Adrenal gland (tissue), 12 donors: ENCODE data around the gene LBHD1. TPM values are rescaled to one million over a fixed set of nuclear protein-coding genes. Genes with fewer than 3 reads are reported as not detected.
"Not testable (repeated sequence)": the region's sequence is repeated elsewhere in the genome, so short reads cannot be mapped to it uniquely, and the experiment has no call there.

Source experiments
- DNase-seq, 7 donors: peaks; one replicate each; pipeline ENCODE4 v3.0.0-alpha.2; 2019 to 2020
- H3K27ac ChIP-seq, 5 donors: fragments of 200-600 bp; sonication (generic) in 4 of 5; 1 replicate in 3 of 5; 2 replicates in 2 of 5; pipeline versions ENCODE4 v1.5.1 to v1.8.0; 2016 to 2020; ENCODE audit warnings: mild to moderate bottlenecking in 1 of 5
- H3K27me3 ChIP-seq: fragments of 200-600 bp; 2 replicates; pipeline ENCODE4 v1.8.0; 2021
- H3K36me3 ChIP-seq, 2 donors: fragments of 200-600 bp; replicated peaks in 1 of 2; 1 replicate in 1 of 2; 2 replicates in 1 of 2; pipeline versions ENCODE4 v1.5.1 to v1.8.0; 2018 to 2022
- H3K4me1 ChIP-seq, 2 donors: fragments of 200-600 bp; replicated peaks in 1 of 2; 1 replicate in 1 of 2; 2 replicates in 1 of 2; pipeline versions ENCODE4 v1.5.1 to v1.8.0; 2018 to 2021
- H3K4me3 ChIP-seq, 4 donors: fragments of 200-600 bp; sonication (generic) in 3 of 4; one replicate each; pipeline ENCODE4 v1.5.1; 2016 to 2018
- H3K9me3 ChIP-seq, 3 donors: fragments of 200-600 bp; sonication (generic) in 1 of 3; replicated peaks in 1 of 3; 1 replicate in 2 of 3; 2 replicates in 1 of 3; pipeline versions ENCODE4 v1.5.1 to v1.8.0; 2016 to 2021
- POLR2A ChIP-seq, 2 donors: fragments of 450-650 bp; IDR thresholded peaks; one replicate each; pipeline ENCODE4 v1.6.1; 2017; ENCODE audit warnings: antibody characterized with exemption in 2 of 2, mild to moderate bottlenecking in 2 of 2, moderate library complexity in 1 of 2
- WGBS, 4 donors: extraction: QIAGEN DNeasy Blood & Tissue Kit in 2 of 4; methylation state at CpG; one replicate each; pipeline versions ENCODE4 v1.1.5 to v1.1.7; 2013 to 2017; 5-methylcytosine and 5-hydroxymethylcytosine counted together
- intact Hi-C, 2 donors: fragments of 100-400 bp; cut with DNase I; formaldehyde crosslinking; loops; one replicate each; pipeline versions ENCODE4 v1.14.1 to v1.15.0; 2022 to 2023
- polyA plus RNA-seq, 3 donors: library from polyadenylated mRNA; stranded (reverse); fragments of 200-250 nt in 2 of 3; fragments of 350-450 nt in 1 of 3; fragmentation: Illumina TruSeq in 1 of 3; extraction: RNeasy Lipid Tissue Mini Kit (QIAGEN cat#74804) in 1 of 3; gene quantifications; one replicate each; pipeline ENCODE4 v1.2.3, GENCODE V29; 2013 to 2014
- total RNA-seq, 9 donors: library from RNA; depleted of rRNA in 4 of 9; stranded (reverse); fragments of >200 nt in 4 of 9; fragments of 120-200 nt in 1 of 9; fragmentation: NEBNext Ultra II Directional in 1 of 9; extraction: Animal tissue kit (Norgen Biotek cat#: 25700) in 1 of 9; gene quantifications; one replicate each; pipeline versions ENCODE4 v1.1.0 to v1.2.4, GENCODE V29; 2013 to 2023
- TF ChIP-seq, protein P1 (sequence below), 6 experiments: fragments of 450-650 bp in 4 of 6; fragments of 200-600 bp in 2 of 6; sonication (generic) in 1 of 6; IDR thresholded peaks; 1 replicate in 5 of 6; 2 replicates in 1 of 6; pipeline versions ENCODE4 v1.5.1 to v1.8.0; 2016 to 2021; ENCODE audit warnings: antibody characterized with exemption in 6 of 6, mild to moderate bottlenecking in 2 of 6, moderate library complexity in 1 of 6
- donor health status: healthy with polysubstance abuse.
- donor health status: Bipolar disorder and iron deficiency.
- donor health status: DM: yes; HTN: yes; CAD: no.
- donor health status: DM: no; HTN: no; CAD: no.
- donor health status: DM: no; HTN: no; CAD: no.
- donor health status: DM: yes; HTN: yes; CAD: no.

The LBHD1 gene
- total and polyA plus RNA-seq, 12 donors, result 1.1 to 30.4 (median 12.7) TPM

- 45 to 52% (median 48%) methylated on average over 7 of the region's 7 CpGs for WGBS, 4 donors
- DNase-seq, result peak in 5 of 7 donors; percentile 35 to 61 (median 42)
- Histone ChIP-seq H3K27me3 (no peaks in the 10 kb centered on the region), H3K27ac (peak overlapping the region in 4 of 5 donors; percentile 74 to 92 (median 79)), H3K4me3 (peak overlapping the region in 2 of 4 donors; percentile 39 to 69), H3K36me3 (peaks cover 0 to 20% of the 10 kb centered on the region in 2 donors), H3K4me1 (peaks cover 22 to 32% of the 10 kb centered on the region in 2 donors), H3K9me3 (no peaks in the 10 kb centered on the region)
- intact Hi-C loops, result no loop called here
- TF ChIP-seq, protein P1, sequence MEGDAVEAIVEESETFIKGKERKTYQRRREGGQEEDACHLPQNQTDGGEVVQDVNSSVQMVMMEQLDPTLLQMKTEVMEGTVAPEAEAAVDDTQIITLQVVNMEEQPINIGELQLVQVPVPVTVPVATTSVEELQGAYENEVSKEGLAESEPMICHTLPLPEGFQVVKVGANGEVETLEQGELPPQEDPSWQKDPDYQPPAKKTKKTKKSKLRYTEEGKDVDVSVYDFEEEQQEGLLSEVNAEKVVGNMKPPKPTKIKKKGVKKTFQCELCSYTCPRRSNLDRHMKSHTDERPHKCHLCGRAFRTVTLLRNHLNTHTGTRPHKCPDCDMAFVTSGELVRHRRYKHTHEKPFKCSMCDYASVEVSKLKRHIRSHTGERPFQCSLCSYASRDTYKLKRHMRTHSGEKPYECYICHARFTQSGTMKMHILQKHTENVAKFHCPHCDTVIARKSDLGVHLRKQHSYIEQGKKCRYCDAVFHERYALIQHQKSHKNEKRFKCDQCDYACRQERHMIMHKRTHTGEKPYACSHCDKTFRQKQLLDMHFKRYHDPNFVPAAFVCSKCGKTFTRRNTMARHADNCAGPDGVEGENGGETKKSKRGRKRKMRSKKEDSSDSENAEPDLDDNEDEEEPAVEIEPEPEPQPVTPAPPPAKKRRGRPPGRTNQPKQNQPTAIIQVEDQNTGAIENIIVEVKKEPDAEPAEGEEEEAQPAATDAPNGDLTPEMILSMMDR (IDR thresholded peaks at IDR 0.05), result peak in 1 of 6 experiments; percentile 3
- TF ChIP-seq POLR2A (IDR thresholded peaks at IDR 0.05), result no peak
These were observed 33.3 kb upstream of the LBHD1 start for GRCh38 chr11:62705413-62705812.

- H3K4me3 ChIP-seq, intact Hi-C loops, H3K27me3 ChIP-seq, DNase-seq, H3K9me3 ChIP-seq, H3K27ac ChIP-seq: not testable (repeated sequence)
- H3K36me3 ChIP-seq, result peaks cover 0 to 19% of the 10 kb centered on the region in 2 donors
- WGBS, 4 donors, result 69 to 87% (median 75%) methylated on average over 4 of the region's 4 CpGs
- peaks cover 19 to 29% of the 10 kb centered on the region in 2 donors for H3K4me1 ChIP-seq
These were observed 31.9 kb upstream of the LBHD1 start for GRCh38 chr11:62703921-62704320.

DNA sequence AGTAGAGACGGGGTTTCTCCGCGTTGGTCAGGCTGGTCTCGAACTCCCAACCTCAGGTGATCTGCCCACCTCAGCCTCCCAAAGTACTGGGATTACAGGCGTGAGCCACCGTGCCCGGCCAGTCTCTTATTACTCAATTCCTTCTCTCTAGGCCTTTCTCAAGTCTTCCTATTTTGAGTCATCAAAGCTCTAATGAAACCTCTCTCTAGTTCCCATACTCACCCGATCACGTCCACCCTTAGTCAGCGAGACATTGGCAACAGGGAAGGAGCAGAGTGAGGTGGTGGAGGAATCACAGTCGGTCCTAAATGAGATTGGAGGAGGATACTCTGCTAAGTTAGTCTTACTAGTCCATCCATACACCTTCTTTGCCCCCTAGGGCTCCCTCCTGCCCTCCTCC, 30.2 kb upstream of the LBHD1 start:
- no peaks in the 10 kb centered on the region for H3K27me3 ChIP-seq
- TF ChIP-seq, protein P1 (IDR thresholded peaks at IDR 0.05), result no peak
- TF ChIP-seq POLR2A (IDR thresholded peaks at IDR 0.05), result no peak
- no peak overlapping the region for H3K27ac ChIP-seq
- H3K36me3 ChIP-seq, result peaks cover 0 to 19% of the 10 kb centered on the region in 2 donors
- peaks cover 14 to 18% of the 10 kb centered on the region in 2 donors for H3K4me1 ChIP-seq
- WGBS, 4 donors, result 82 to 92% (median 88%) methylated on average over 8 to 11 of the region's 11 CpGs
- no peak for DNase-seq
- no peak overlapping the region for H3K4me3 ChIP-seq
- H3K9me3 ChIP-seq, result no peaks in the 10 kb centered on the region
- intact Hi-C loops, result no loop called here

DNA sequence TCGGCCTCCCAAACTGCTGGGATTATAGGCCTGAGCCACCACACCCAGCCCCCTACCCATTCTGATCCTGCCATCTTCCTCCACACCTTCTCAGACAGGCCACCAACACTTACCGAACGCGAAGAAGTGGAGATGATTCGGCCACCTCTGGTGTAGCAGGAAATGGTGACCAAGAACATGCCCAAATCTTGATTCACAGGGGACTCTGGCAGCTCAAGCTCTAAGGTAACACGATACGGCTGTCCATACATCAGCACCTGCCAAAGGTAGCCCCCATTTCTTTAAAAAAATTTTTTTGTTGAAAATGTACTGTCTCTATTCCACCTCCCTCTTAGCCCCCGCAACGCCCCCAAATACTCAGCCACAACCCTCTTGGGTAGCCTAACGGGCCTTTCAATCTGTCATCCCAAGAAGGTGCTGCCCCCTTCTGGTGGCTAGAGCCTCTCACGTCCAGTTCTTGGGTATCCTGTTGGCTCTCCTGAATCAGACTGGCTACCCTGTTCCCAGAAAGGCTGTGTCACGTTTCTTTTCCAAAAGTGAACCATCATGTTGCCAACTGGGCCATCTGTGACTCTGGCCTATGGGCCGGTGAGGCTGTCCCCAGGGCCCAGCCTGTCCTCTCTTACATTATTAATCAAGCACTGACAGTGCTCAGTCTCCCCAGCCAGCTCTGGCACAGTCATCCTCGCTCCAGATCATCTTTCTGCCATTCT, 22.5 kb upstream of the LBHD1 start:
- no peak overlapping the region for H3K4me3 ChIP-seq
- TF ChIP-seq, protein P1 (IDR thresholded peaks at IDR 0.05), result peak; percentile 70 to 88 (median 84)
- peak in 1 of 2 donors; percentile 15 for TF ChIP-seq POLR2A (IDR thresholded peaks at IDR 0.05)
- intact Hi-C loops, result loop anchor here in 1 of 2 donors (5.0 kb wide), 1 partner anchor 312 kb away; no protein-coding TSS in a partner anchor
- no peaks in the 10 kb centered on the region for H3K9me3 ChIP-seq
- peak overlapping the region in 3 of 5 donors; percentile 22 to 62 (median 59) for H3K27ac ChIP-seq
- DNase-seq, result peak; percentile 84 to 95 (median 92)
- peaks cover 0 to 2% of the 10 kb centered on the region in 2 donors for H3K4me1 ChIP-seq
- peaks cover 0 to 35% of the 10 kb centered on the region in 2 donors for H3K36me3 ChIP-seq
- no peaks in the 10 kb centered on the region for H3K27me3 ChIP-seq
- WGBS, 4 donors, result 38 to 48% (median 42%) methylated on average over 14 of the region's 14 CpGs

DNA sequence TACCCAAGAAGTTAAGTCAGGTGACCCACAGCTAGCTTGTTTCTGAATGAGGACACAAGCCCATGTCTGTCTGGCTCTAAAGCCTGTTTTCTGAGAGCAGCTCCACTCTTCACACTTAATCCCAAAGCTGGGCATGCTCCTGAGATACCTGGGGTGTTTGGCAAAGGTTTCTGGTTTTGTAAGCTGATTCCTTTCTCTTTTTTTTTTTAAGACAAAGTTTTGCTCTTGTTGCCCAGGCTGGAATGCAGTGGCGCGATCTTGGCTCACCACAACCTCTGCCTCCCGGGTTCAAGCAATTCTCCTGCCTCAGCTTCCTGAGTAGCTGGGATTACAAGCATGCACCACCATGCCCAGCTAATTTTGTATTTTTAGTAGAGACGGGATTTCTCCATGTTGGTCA, 21.6 kb upstream of the LBHD1 start:
- WGBS, 4 donors, result 65 to 80% (median 75%) methylated on average over 2 to 4 of the region's 4 CpGs
- intact Hi-C loops, result loop anchor here in 1 of 2 donors (5.0 kb wide), 1 partner anchor 311 kb away; no protein-coding TSS in a partner anchor

More for the DNA sequence above, 21.6 kb upstream of the LBHD1 start:
- H3K4me3 ChIP-seq, H3K27ac ChIP-seq, DNase-seq, H3K27me3 ChIP-seq, H3K9me3 ChIP-seq: not testable (repeated sequence)
- H3K4me1 ChIP-seq, result peaks cover 4 to 12% of the 10 kb centered on the region in 2 donors
- H3K36me3 ChIP-seq, result peaks cover 0 to 36% of the 10 kb centered on the region in 2 donors
